Suprapubic skin (tissue), 4 donors: ENCODE data around the gene DCPS.

Source experiments
- EP300 ChIP-seq: sonication (generic); formaldehyde crosslinking; IDR thresholded peaks from one replicate; pipeline ENCODE4 v1.6.1; 2017; ENCODE audit warnings: antibody characterized with exemption
- POLR2AphosphoS5 ChIP-seq, 3 donors: sonication (generic); formaldehyde crosslinking; IDR thresholded peaks; one replicate each; pipeline ENCODE4 v1.6.1; 2017; ENCODE audit warnings: antibody characterized with exemption in 3 of 3
- TF ChIP-seq, protein P1 (sequence below), 2 donors: fragments of 200-600 bp in 1 of 2; fragments of 450-650 bp in 1 of 2; sonication (generic) in 1 of 2; IDR thresholded peaks; one replicate each; pipeline ENCODE4 v1.5.1; 2016 to 2019; ENCODE audit warnings: antibody characterized with exemption in 2 of 2, mild to moderate bottlenecking in 1 of 2, moderate library complexity in 1 of 2

DNA sequence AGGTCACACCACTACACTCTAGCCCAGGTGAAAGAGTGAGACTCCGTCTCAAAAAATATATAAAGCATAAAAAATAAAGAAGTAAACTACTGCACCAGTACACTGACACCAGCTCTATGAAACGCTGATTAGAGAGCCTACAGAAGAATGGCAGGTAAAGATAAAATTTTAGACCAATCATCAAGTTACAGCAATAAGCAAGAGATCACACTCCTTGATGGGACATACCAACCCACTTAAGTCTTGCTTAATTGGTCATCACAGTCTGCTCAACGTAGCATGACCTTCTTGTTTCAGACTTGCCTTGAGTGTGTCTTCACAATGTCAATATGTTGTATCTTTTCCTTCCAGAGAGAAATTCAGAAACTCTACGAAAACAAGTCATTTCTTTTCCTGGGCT, 47.6 kb upstream of the DCPS start:
- TF ChIP-seq POLR2AphosphoS5 (IDR thresholded peaks at IDR 0.05) (no peak), EP300 (no peak)
- TF ChIP-seq, protein P1, sequence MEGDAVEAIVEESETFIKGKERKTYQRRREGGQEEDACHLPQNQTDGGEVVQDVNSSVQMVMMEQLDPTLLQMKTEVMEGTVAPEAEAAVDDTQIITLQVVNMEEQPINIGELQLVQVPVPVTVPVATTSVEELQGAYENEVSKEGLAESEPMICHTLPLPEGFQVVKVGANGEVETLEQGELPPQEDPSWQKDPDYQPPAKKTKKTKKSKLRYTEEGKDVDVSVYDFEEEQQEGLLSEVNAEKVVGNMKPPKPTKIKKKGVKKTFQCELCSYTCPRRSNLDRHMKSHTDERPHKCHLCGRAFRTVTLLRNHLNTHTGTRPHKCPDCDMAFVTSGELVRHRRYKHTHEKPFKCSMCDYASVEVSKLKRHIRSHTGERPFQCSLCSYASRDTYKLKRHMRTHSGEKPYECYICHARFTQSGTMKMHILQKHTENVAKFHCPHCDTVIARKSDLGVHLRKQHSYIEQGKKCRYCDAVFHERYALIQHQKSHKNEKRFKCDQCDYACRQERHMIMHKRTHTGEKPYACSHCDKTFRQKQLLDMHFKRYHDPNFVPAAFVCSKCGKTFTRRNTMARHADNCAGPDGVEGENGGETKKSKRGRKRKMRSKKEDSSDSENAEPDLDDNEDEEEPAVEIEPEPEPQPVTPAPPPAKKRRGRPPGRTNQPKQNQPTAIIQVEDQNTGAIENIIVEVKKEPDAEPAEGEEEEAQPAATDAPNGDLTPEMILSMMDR (IDR thresholded peaks at IDR 0.05) = no peak
